ENCODE results near the gene CTNND2.
"Not testable (repeated sequence)": the region's sequence is repeated elsewhere in the genome, so short reads cannot be mapped to it uniquely, and the experiment has no call there.

GRCh38 chr5:11065723-11066122 is 838.5 kb downstream of the CTNND2 start:
- not testable (repeated sequence) for TF ChIP-seq CTCF, POLR2A (IDR thresholded peaks at IDR 0.05)
